K562 (cell line): ENCODE measurements around the gene VEGFA. TPM values are rescaled to one million over a fixed set of nuclear protein-coding genes. Genes with fewer than 3 reads are reported as not detected.
A peak's percentile ranks its signal among the peaks of the same experiment; 100 is the strongest.

Experiments
- BRF1 ChIP-seq: IDR thresholded peaks from 3 replicates; pipeline ENCODE4 v1.6.1; 2011; ENCODE audit warnings: borderline replicate concordance, mild to moderate bottlenecking; ENCODE audit not compliant: insufficient read length; ENCODE audit errors: extremely low read depth
- CBFB ChIP-seq: sonication (generic); formaldehyde crosslinking; IDR thresholded peaks from 2 replicates; pipeline ENCODE4 v1.4.0; 2020; ENCODE audit warnings: mild to moderate bottlenecking, missing genetic modification reagents
- EP400 ChIP-seq: fragments of 450-650 bp; IDR thresholded peaks from 2 replicates; pipeline ENCODE4 v1.6.1; 2017; ENCODE audit warnings: antibody characterized with exemption, mild to moderate bottlenecking, moderate library complexity
- HCFC1 ChIP-seq: IDR thresholded peaks from 2 replicates; pipeline ENCODE4 v1.6.1; 2012; ENCODE audit warnings: low read depth, low read length, improper control_type of control experiment
- JUND ChIP-seq, 2 experiments: IDR thresholded peaks; 2 replicates in 1 of 2; 3 replicates in 1 of 2; pipeline ENCODE4 v1.6.1; 2011; ENCODE audit warnings: borderline replicate concordance in 2 of 2, low read depth in 2 of 2, low read length in 2 of 2, improper control_type of control experiment in 1 of 2, missing biosample characterization in 1 of 2, missing genetic modification characterization in 1 of 2, missing genetic modification reagents in 1 of 2
- KAT2B ChIP-seq: IDR thresholded peaks from one replicate; pipeline ENCODE4 v1.6.1; 2012; ENCODE audit warnings: low read depth, mild to moderate bottlenecking, control low read depth, inconsistent platforms, low read length, moderate library complexity
- MCM7 ChIP-seq, 2 experiments: fragments of 450-650 bp; IDR thresholded peaks; 2 replicates each; pipeline ENCODE4 v1.6.1; 2016 to 2018
- MYC ChIP-seq, 2 experiments: fragments of 250-450 bp in 1 of 2; sonication (Bioruptor Pico) in 1 of 2; IDR thresholded peaks; 2 replicates each; pipeline versions ENCODE4 v1.5.1 to v1.6.1; 2012 to 2021; ENCODE audit warnings: low read depth in 2 of 2, borderline replicate concordance in 1 of 2, improper control_type of control experiment in 1 of 2, low read length in 1 of 2, mild to moderate bottlenecking in 1 of 2, moderate library complexity in 1 of 2
- NR1H2 ChIP-seq: sonication (generic); formaldehyde crosslinking; IDR thresholded peaks from 2 replicates; pipeline ENCODE4 v1.4.0; 2020; ENCODE audit warnings: mild to moderate bottlenecking, missing genetic modification reagents
- PHF8 ChIP-seq: fragments of 200-600 bp; sonication (generic); IDR thresholded peaks from 2 replicates; pipeline ENCODE4 v1.6.1; 2012; ENCODE audit warnings: mixed run types, mild to moderate bottlenecking, inconsistent platforms, low read length, moderate library complexity, borderline replicate concordance
- POU5F1 ChIP-seq: fragments of 150-350 bp; IDR thresholded peaks from 2 replicates; pipeline ENCODE4 v1.6.1; 2014; ENCODE audit warnings: borderline replicate concordance, low read length, low read depth, mild to moderate bottlenecking; ENCODE audit not compliant: partially characterized antibody
- TEAD4 ChIP-seq, 2 experiments: sonication (generic) in 1 of 2; formaldehyde crosslinking in 1 of 2; IDR thresholded peaks; 2 replicates each; pipeline versions ENCODE4 v1.6.1 to v1.8.0; 2012 to 2022; ENCODE audit warnings: borderline replicate concordance in 1 of 2, inconsistent platforms in 1 of 2, low read length in 1 of 2, mild to moderate bottlenecking in 1 of 2, missing genetic modification reagents in 1 of 2
- ZNF263 ChIP-seq: sonication (generic); formaldehyde crosslinking; IDR thresholded peaks from 2 replicates; pipeline ENCODE4 v1.8.0; 2022; ENCODE audit warnings: mild to moderate bottlenecking, missing genetic modification reagents, borderline replicate concordance
- ZNF695 ChIP-seq: fragments of 450-650 bp; formaldehyde crosslinking; IDR thresholded peaks from 2 replicates; pipeline ENCODE4 v1.4.0; 2020; ENCODE audit warnings: mild to moderate bottlenecking, moderate library complexity
- polyA plus RNA-seq, 8 experiments: library from polyadenylated mRNA; depleted of rRNA in 4 of 8; stranded (reverse) in 5 of 8; unstranded in 3 of 8; fragments of >200 nt; fragmentation: Nextera tagmentation in 2 of 8; fragmentation: Illumina TruSeq in 1 of 8; extraction: Ambion mirVana in 2 of 8; extraction: Trizol in 1 of 8; gene quantifications; 2 replicates each; pipeline versions ENCODE4 v1.2.1 to v1.2.3, GENCODE V29; 2011 to 2014; ENCODE audit warnings: inconsistent platforms in 1 of 8, missing spikeins in 1 of 8
- total RNA-seq, 7 experiments: library from RNA; depleted of rRNA in 6 of 7; stranded (reverse); fragments of >200 nt in 6 of 7; fragmentation: Illumina TruSeq in 2 of 7; extraction: Trizol in 2 of 7; gene quantifications; 2 replicates each; pipeline versions ENCODE4 v1.2.1 to v1.2.3, GENCODE V29; 2011 to 2021; ENCODE audit warnings: low replicate concordance in 1 of 7
- TF ChIP-seq, protein P1 (sequence below): fragments of 450-650 bp; IDR thresholded peaks from 2 replicates; pipeline ENCODE4 v1.6.1; 2016; ENCODE audit warnings: low read depth
- TF ChIP-seq, protein P2 (sequence below): fragments of 450-650 bp; formaldehyde crosslinking; IDR thresholded peaks from 2 replicates; pipeline ENCODE4 v1.4.0; 2020; ENCODE audit warnings: mild to moderate bottlenecking, moderate library complexity

VEGFA gene
- total and polyA plus RNA-seq, 9 of the 15 experiments (the other 6 are each of a cell fraction or from before 2014, with no cell fraction given), result 14.0 to 271 (median 124) TPM

DNA sequence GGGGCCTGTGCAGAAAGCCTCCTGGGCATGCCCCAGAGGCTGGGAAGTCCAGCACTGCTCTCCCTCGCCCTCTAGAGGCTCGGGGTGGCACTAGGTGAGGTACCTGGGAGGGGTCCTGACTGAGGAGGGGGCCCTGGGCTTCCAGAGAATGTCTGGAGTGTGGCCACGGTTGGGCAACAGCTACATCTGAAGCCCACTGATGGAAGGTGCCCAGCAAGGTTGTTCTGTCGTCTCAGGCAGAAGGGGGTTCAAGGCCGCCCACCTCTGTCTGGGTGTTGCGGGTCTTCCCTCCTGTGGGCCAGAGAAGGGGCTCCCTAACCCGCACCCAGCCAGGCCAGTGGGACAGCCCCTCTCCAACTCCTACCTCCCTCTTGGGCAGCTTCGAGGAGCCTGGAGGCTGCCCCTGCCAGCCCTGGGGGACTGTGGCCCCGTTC lies 11.4 kb upstream of the VEGFA start (continued):
- no peak for TF ChIP-seq HCFC1
- no peak for TF ChIP-seq EP400
- no peak for TF ChIP-seq BRF1
- no peak for TF ChIP-seq NR1H2 (CRISPR knock-in tag)
- TF ChIP-seq, protein P1, sequence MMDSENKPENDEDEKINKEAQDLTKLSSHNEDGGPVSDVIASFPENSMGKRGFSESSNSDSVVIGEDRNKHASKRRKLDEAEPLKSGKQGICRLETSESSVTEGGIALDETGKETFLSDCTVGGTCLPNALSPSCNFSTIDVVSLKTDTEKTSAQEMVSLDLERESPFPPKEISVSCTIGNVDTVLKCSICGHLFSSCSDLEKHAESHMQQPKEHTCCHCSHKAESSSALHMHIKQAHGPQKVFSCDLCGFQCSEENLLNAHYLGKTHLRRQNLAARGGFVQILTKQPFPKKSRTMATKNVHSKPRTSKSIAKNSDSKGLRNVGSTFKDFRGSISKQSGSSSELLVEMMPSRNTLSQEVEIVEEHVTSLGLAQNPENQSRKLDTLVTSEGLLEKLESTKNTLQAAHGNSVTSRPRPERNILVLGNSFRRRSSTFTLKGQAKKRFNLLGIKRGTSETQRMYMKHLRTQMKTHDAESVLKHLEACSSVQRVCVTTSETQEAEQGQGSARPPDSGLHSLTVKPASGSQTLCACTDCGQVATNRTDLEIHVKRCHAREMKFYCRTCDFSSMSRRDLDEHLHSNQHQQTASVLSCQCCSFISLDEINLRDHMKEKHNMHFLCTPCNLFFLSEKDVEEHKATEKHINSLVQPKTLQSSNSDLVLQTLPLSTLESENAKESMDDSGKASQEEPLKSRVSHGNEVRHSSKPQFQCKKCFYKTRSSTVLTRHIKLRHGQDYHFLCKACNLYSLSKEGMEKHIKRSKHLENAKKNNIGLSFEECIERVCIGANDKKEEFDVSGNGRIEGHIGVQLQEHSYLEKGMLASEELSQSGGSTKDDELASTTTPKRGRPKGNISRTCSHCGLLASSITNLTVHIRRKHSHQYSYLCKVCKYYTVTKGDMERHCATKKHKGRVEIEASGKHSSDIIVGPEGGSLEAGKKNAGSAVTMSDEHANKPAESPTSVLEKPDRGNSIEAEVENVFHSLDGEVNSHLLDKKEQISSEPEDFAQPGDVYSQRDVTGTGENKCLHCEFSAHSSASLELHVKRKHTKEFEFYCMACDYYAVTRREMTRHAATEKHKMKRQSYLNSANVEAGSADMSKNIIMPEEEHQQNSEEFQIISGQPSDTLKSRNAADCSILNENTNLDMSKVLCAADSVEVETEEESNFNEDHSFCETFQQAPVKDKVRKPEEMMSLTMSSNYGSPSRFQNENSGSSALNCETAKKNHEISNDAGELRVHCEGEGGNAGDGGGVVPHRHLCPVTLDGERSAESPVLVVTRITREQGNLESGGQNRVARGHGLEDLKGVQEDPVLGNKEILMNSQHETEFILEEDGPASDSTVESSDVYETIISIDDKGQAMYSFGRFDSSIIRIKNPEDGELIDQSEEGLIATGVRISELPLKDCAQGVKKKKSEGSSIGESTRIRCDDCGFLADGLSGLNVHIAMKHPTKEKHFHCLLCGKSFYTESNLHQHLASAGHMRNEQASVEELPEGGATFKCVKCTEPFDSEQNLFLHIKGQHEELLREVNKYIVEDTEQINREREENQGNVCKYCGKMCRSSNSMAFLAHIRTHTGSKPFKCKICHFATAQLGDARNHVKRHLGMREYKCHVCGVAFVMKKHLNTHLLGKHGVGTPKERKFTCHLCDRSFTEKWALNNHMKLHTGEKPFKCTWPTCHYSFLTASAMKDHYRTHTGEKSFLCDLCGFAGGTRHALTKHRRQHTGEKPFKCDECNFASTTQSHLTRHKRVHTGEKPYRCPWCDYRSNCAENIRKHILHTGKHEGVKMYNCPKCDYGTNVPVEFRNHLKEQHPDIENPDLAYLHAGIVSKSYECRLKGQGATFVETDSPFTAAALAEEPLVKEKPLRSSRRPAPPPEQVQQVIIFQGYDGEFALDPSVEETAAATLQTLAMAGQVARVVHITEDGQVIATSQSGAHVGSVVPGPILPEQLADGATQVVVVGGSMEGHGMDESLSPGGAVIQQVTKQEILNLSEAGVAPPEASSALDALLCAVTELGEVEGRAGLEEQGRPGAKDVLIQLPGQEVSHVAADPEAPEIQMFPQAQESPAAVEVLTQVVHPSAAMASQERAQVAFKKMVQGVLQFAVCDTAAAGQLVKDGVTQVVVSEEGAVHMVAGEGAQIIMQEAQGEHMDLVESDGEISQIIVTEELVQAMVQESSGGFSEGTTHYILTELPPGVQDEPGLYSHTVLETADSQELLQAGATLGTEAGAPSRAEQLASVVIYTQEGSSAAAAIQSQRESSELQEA, result no peak
- TF ChIP-seq PHF8, result no peak
- TF ChIP-seq TEAD4 (IDR thresholded peaks at IDR 0.05; ENCODE audit: low read length), result no peak
- no peak for TF ChIP-seq TEAD4 (CRISPR knock-in tag; IDR thresholded peaks at IDR 0.05; ENCODE audit: borderline replicate concordance)
- no peak for TF ChIP-seq MCM7 (IDR thresholded peaks at IDR 0.05)
- peak; percentile 32; the same call in 1 of the 2 replicates for TF ChIP-seq MYC (IDR thresholded peaks at IDR 0.05; ENCODE audit: low read depth, low read length)
- TF ChIP-seq MYC (CRISPR knock-in tag; IDR thresholded peaks at IDR 0.05; ENCODE audit: borderline replicate concordance, low read depth), result no peak
- TF ChIP-seq, protein P2, sequence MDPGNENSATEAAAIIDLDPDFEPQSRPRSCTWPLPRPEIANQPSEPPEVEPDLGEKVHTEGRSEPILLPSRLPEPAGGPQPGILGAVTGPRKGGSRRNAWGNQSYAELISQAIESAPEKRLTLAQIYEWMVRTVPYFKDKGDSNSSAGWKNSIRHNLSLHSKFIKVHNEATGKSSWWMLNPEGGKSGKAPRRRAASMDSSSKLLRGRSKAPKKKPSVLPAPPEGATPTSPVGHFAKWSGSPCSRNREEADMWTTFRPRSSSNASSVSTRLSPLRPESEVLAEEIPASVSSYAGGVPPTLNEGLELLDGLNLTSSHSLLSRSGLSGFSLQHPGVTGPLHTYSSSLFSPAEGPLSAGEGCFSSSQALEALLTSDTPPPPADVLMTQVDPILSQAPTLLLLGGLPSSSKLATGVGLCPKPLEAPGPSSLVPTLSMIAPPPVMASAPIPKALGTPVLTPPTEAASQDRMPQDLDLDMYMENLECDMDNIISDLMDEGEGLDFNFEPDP (CRISPR knock-in tag), result no peak
- no peak for TF ChIP-seq ZNF695 (CRISPR knock-in tag)
- no peak for TF ChIP-seq POU5F1
- 0 out of 2 replicates have a peak, but pooled peaks have one; percentile 17 for TF ChIP-seq JUND (IDR thresholded peaks at IDR 0.05; ENCODE audit: borderline replicate concordance, low read depth, low read length)
- no peak for TF ChIP-seq JUND (tag; IDR thresholded peaks at IDR 0.05; ENCODE audit: borderline replicate concordance, low read depth, low read length)
- peak; percentile 26; the same call in 1 of the 2 replicates for TF ChIP-seq ZNF263
- no peak for TF ChIP-seq KAT2B
- TF ChIP-seq CBFB (CRISPR knock-in tag), result no peak
